Stimulated activated CD4-positive, alpha-beta T cell treated with anti-CD3 and anti-CD28 coated beads, Interleukin-15, amount 100 ng/mL, for 24 hours (primary cell): ENCODE measurements around the gene PRSS36.
A peak's percentile ranks its signal among the peaks of the same experiment; 100 is the strongest.
"Not testable (repeated sequence)": the region's sequence is repeated elsewhere in the genome, so short reads cannot be mapped to it uniquely, and the experiment has no call there.

ENCODE experiments used
- DNase-seq: peaks from one replicate; pipeline ENCODE4 v3.0.0-alpha.2; 2020

Gene PRSS36

GRCh38 chr16:31183432-31184428 is 33.9 kb upstream of the PRSS36 start:
- DNase-seq: no peak

GRCh38 chr16:31182391-31182790 is 32.5 kb upstream of the PRSS36 start:
- no peak for DNase-seq

GRCh38 chr16:31181102-31181830 is 31.4 kb upstream of the PRSS36 start:
- DNase-seq: peak; percentile 60

- DNase-seq: peak; percentile 92
Observed at GRCh38 chr16:31179747-31180459, 30.0 kb upstream of the PRSS36 start, which contains the start of gene FUS. Gene FUS, plus strand, starts transcription at chr16:31180139. Its CDS starts 76 bp downstream, at chr16:31180215.

GRCh38 chr16:31179219-31179746 is 29.4 kb upstream of the PRSS36 start:
- DNase-seq: no peak

- DNase-seq: peak; percentile 63
Observed at GRCh38 chr16:31177136-31177535, 27.3 kb upstream of the PRSS36 start.

GRCh38 chr16:31170048-31170447 is 20.2 kb upstream of the PRSS36 start:
- not testable (repeated sequence) for DNase-seq

- DNase-seq: no peak
Observed at GRCh38 chr16:31168848-31169247, 19.0 kb upstream of the PRSS36 start.

- DNase-seq: no peak
Observed at GRCh38 chr16:31167315-31167714, 17.4 kb upstream of the PRSS36 start.

- no peak for DNase-seq
Observed at GRCh38 chr16:31157136-31157535, 7.3 kb upstream of the PRSS36 start.

GRCh38 chr16:31150976-31151375 is 1.1 kb upstream of the PRSS36 start:
- not testable (repeated sequence) for DNase-seq

- DNase-seq: no peak
Observed at GRCh38 chr16:31149332-31149731, 534 bp downstream of the PRSS36 start.

- no peak for DNase-seq
Observed at GRCh38 chr16:31148896-31149295, 970 bp downstream of the PRSS36 start.

GRCh38 chr16:31148281-31148728 is 1.6 kb downstream of the PRSS36 start:
- peak; percentile 21 for DNase-seq

GRCh38 chr16:31147574-31147973 is 2.3 kb downstream of the PRSS36 start:
- no peak for DNase-seq

GRCh38 chr16:31145398-31145990 is 4.4 kb downstream of the PRSS36 start:
- no peak for DNase-seq

GRCh38 chr16:31144418-31144817 is 5.4 kb downstream of the PRSS36 start:
- not testable (repeated sequence) for DNase-seq

GRCh38 chr16:31143694-31144148 is 6.1 kb downstream of the PRSS36 start:
- no peak for DNase-seq

- DNase-seq: no peak
Observed at GRCh38 chr16:31143011-31143693, 6.7 kb downstream of the PRSS36 start.

- peak; percentile 99 for DNase-seq
Observed at GRCh38 chr16:31142109-31143010, 7.5 kb downstream of the PRSS36 start.
